ENCODE measurements around the gene IRF3. TPM values are rescaled to one million over a fixed set of nuclear protein-coding genes. Genes with fewer than 3 reads are reported as not detected.

The IRF3 gene
- total RNA-seq, 1 experiment from 2014 or later = 205 TPM

GRCh38 chr19:49678985-49679770 is 13.5 kb upstream of the IRF3 start:
- Histone ChIP-seq H4K91ac (ENCODE audit: insufficient read length, low read depth, low read length) (no peak overlapping the region), H2BK20ac (ENCODE audit: low read depth, low read length, poor library complexity, severe bottlenecking) (no peak overlapping the region), H3T11ph (ENCODE audit: low read length) (no peak overlapping the region), H3K4ac (ENCODE audit: low read depth, low read length) (no peak overlapping the region), H4K8ac (replicated peaks; ENCODE audit: insufficient read length, low read depth, low read length) (no peak overlapping the region), H3K56ac (ENCODE audit: insufficient read length, low read depth, low read length) (no peak overlapping the region), H3K79me2 (ENCODE audit: insufficient read depth, low read length) (peaks cover 22% of the 10 kb centered on the region; the same call in 1 of the 2 replicates), H3K27me3 (ENCODE audit: insufficient read depth, low read length) (no peaks in the 10 kb centered on the region), H2AK5ac (ENCODE audit: insufficient read length, low read length) (no peak overlapping the region), H2BK120ac (ENCODE audit: low read depth, low read length, poor library complexity, severe bottlenecking) (no peak overlapping the region), H2BK15ac (ENCODE audit: low read depth, low read length) (no peak overlapping the region), H4K20me1 (ENCODE audit: control insufficient read depth, insufficient read depth, insufficient read length) (no peaks in the 10 kb centered on the region), H4K5ac (ENCODE audit: insufficient read length, low read depth, low read length) (no peak overlapping the region), H3K9ac (ENCODE audit: extremely low read depth, insufficient read length, low read length) (no peak overlapping the region), H3K14ac (ENCODE audit: insufficient read depth, low read length) (no peak overlapping the region), H3K4me2 (ENCODE audit: insufficient read depth, insufficient read length, low read length) (no peak overlapping the region), H2BK12ac (ENCODE audit: insufficient read length, low read depth, low read length) (no peak overlapping the region), H3K79me1 (ENCODE audit: insufficient read depth, low read depth, low read length, poor library complexity, severe bottlenecking) (peaks cover 2% of the 10 kb centered on the region), H3K9me3 (ENCODE audit: control insufficient read depth, low read depth, low read length) (no peaks in the 10 kb centered on the region), H3K23me2 (ENCODE audit: insufficient read length, low read depth, low read length, poor library complexity, severe bottlenecking) (peaks cover 4% of the 10 kb centered on the region), H3K27ac (ENCODE audit: insufficient read length, low read depth, low read length) (no peak overlapping the region), H2AFZ (ENCODE audit: low read length) (no peak overlapping the region), H3K4me1 (ENCODE audit: insufficient read depth, low read length) (peaks cover 6% of the 10 kb centered on the region), H3K23ac (ENCODE audit: insufficient read length, low read depth, low read length) (no peak overlapping the region), H2BK5ac (ENCODE audit: insufficient read length, low read length) (no peak overlapping the region), H3K18ac (ENCODE audit: insufficient read length, low read depth, low read length) (no peak overlapping the region)
- H3K27me3 Mint-ChIP-seq (ENCODE audit: low read depth) = peaks cover 2% of the 10 kb centered on the region; the same call in 1 of the 2 replicates
- H3K9me3 Mint-ChIP-seq = no peaks in the 10 kb centered on the region; a peak in 2 of 5 replicates
- peak overlapping the region; percentile 91 to 98 for H3K4me3 Mint-ChIP-seq
- H3K4me1 Mint-ChIP-seq = peaks cover 20 to 37% of the 10 kb centered on the region in 2 experiments
- H3K36me3 Mint-ChIP-seq (ENCODE audit: insufficient read depth in 1 of 3, low read depth in 3 of 3) = peaks cover 32 to 38% (median 35%) of the 10 kb centered on the region in 3 experiments; a peak in 6 of 7 replicates
- TF ChIP-seq CTCF (conservative IDR thresholded peaks at IDR 0.05) = no peak
- peak overlapping the region in 1 of 3 experiments; percentile 97; a peak in 1 of 7 replicates for H3K27ac Mint-ChIP-seq
- no CpG with 5 or more reads among the region's 12 CpGs for WGBS (ENCODE audit: extremely low coverage, insufficient read length, low lambda C conversion rate)
- DNase-seq = no peak
